ENCODE data around the gene ANKRD17.

Gene ANKRD17

DNA sequence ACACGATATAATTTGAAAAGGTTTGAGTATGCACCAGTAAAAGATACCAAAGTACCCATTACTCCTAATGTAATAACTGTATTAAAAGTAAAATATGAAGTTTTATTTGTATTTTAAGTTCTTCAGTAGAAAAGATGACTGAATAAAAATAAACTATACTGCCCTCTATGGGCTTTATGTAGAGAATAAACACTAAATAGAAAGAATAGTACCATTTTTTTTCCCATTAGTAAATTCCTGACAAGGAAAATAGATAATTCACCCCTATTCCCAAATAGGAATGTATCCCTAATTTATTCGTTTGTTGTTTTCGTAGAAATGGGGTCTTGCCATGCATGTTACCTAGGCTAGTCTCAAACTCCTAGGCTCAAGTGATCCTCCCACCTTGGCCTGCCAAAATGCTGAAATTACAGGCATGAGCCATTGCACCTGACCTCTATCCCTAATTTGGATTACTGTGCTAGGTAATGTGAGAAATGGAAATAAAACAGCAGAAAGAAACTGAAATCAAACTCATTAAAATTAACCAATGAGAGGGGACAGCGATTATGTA, 115.5 kb downstream of the ANKRD17 start:
- H3K9me3 ChIP-seq (ENCODE audit: control insufficient read depth, insufficient read depth, low read length): no peaks in the 10 kb centered on the region
- H3K4me3 ChIP-seq (ENCODE audit: low read depth, low read length): no peak overlapping the region
- no peaks in the 10 kb centered on the region for H3K27me3 ChIP-seq (ENCODE audit: control insufficient read depth, insufficient read depth, low read length)
- H3K4me1 ChIP-seq (ENCODE audit: control insufficient read depth, insufficient read depth, low read length): no peaks in the 10 kb centered on the region
- H3K36me3 ChIP-seq (ENCODE audit: control insufficient read depth, insufficient read depth, low read length): peaks cover 5% of the 10 kb centered on the region
- H3K9ac ChIP-seq (ENCODE audit: low read depth, low read length): no peak overlapping the region

DNA sequence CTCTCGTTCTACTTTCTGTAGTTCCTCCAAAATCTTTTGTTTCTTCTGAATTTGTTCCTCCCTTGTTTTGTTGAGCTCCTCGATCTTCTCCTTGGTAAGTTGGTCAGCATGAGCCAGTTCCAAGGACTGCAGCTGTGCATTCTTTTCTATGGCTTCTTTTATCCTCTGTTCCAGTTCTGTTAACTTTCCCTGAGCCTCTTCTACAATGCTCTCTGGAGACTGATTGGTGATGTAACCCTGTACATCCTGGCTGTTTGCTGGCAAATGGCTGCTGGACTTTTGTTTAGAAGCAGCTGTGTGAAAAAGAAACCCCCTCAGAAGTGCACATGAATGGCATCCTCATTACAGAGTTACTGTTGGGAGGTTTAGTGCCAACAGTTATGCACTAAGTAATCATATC, 118.6 kb downstream of the ANKRD17 start:
- no peak overlapping the region for H3K4me3 ChIP-seq (ENCODE audit: low read depth, low read length)

DNA sequence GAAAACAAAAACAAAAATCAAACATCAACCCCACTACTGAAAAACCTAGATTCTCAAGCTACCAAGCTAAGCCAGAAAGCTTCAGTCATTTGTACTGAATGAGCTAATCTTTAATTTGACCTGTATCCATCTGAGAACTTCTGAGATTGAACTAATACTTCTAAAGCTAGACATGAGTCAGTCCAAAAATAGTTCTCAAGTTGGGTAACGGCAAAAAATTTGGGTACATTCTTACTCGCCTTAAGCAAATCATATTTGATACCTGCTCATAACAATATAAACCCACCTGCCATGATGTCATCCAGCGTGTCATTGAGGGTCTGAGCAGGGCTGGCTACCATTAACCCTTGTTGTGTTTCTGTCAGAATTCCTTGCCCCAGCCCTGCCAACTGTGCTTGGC, 119.4 kb downstream of the ANKRD17 start:
- H3K4me1 ChIP-seq (ENCODE audit: control insufficient read depth, insufficient read depth, low read length): no peaks in the 10 kb centered on the region
- H3K27me3 ChIP-seq (ENCODE audit: control insufficient read depth, insufficient read depth, low read length): no peaks in the 10 kb centered on the region
- H3K36me3 ChIP-seq (ENCODE audit: control insufficient read depth, insufficient read depth, low read length): peaks cover 5% of the 10 kb centered on the region
- no peaks in the 10 kb centered on the region for H3K9me3 ChIP-seq (ENCODE audit: control insufficient read depth, insufficient read depth, low read length)
- H3K9ac ChIP-seq (ENCODE audit: low read depth, low read length): no peak overlapping the region
- no peak overlapping the region for H3K4me3 ChIP-seq (ENCODE audit: low read depth, low read length)

More for the DNA sequence above, 118.6 kb downstream of the ANKRD17 start:
- H3K9me3 ChIP-seq (ENCODE audit: control insufficient read depth, insufficient read depth, low read length): no peaks in the 10 kb centered on the region
- H3K27me3 ChIP-seq (ENCODE audit: control insufficient read depth, insufficient read depth, low read length): no peaks in the 10 kb centered on the region
- H3K9ac ChIP-seq (ENCODE audit: low read depth, low read length): no peak overlapping the region
- no peaks in the 10 kb centered on the region for H3K4me1 ChIP-seq (ENCODE audit: control insufficient read depth, insufficient read depth, low read length)
- peaks cover 5% of the 10 kb centered on the region for H3K36me3 ChIP-seq (ENCODE audit: control insufficient read depth, insufficient read depth, low read length)

DNA sequence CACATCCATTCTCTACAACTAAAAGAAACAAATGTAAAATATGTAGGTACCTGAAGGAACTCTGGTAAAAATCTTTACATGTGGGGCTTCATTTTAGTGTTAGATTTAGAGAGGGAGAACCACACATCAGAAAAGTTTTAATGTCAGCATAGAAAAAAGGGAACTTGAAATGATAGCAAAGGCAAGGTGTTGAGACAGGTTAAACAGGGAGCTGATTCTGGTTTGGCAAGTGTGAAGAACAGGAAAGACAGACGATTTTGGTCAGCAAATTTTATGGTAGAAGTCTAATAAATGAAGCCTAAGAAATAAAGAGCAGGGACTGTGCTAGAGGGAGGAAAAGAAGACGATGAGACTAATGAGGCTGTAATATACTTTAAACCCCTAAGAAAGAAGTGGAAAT, 121.5 kb downstream of the ANKRD17 start:
- Histone ChIP-seq H3K9ac (ENCODE audit: low read depth, low read length) (no peak overlapping the region), H3K27me3 (ENCODE audit: control insufficient read depth, insufficient read depth, low read length) (no peaks in the 10 kb centered on the region), H3K4me1 (ENCODE audit: control insufficient read depth, insufficient read depth, low read length) (no peaks in the 10 kb centered on the region), H3K9me3 (ENCODE audit: control insufficient read depth, insufficient read depth, low read length) (no peaks in the 10 kb centered on the region), H3K4me3 (ENCODE audit: low read depth, low read length) (no peak overlapping the region), H3K36me3 (ENCODE audit: control insufficient read depth, insufficient read depth, low read length) (peaks cover 5% of the 10 kb centered on the region)

DNA sequence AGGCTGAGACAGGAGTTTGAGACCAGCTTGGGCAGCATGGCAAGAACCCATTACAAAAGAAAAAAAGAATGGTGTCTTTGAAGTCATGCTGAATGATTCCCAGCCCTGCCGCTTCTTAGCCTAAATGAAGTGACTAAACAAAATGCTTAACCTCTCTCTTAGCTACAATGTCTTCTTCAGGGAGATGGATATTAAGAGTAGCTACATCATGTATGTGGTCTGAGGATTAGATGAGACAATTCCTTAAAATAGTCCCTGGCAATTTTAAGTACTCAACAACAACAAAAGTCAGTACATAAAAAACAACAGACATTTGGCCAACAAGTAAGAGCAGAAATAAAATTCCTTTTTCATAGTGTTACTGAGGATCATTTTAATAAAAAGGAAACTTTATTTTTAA, 124.8 kb downstream of the ANKRD17 start:
- no peak overlapping the region for H3K4me3 ChIP-seq (ENCODE audit: low read depth, low read length)
- no peaks in the 10 kb centered on the region for H3K27me3 ChIP-seq (ENCODE audit: control insufficient read depth, insufficient read depth, low read length)
- no peak overlapping the region for H3K9ac ChIP-seq (ENCODE audit: low read depth, low read length)
- no peaks in the 10 kb centered on the region for H3K4me1 ChIP-seq (ENCODE audit: control insufficient read depth, insufficient read depth, low read length)
- H3K36me3 ChIP-seq (ENCODE audit: control insufficient read depth, insufficient read depth, low read length): no peaks in the 10 kb centered on the region
- H3K9me3 ChIP-seq (ENCODE audit: control insufficient read depth, insufficient read depth, low read length): no peaks in the 10 kb centered on the region

DNA sequence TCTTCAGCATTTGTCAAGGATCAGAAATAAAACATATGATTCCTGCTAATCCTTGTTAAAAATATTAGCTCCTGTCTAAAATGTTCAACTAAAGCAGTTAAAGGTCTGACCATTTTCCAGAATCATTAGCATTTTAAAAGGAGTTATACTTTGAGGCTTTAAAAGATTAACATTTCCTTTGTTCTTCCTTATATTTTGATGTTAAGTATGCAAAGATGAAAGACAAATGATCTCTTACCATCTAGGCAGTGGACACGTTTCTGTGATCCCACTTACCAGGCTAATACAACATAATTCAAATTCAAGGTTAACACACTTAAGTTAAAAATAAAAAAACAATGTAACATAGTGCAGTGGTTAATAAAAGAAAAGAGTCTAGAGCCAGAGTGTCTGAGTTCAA, 127.3 kb downstream of the ANKRD17 start:
- no peaks in the 10 kb centered on the region for H3K9me3 ChIP-seq (ENCODE audit: control insufficient read depth, insufficient read depth, low read length)
- no peaks in the 10 kb centered on the region for H3K4me1 ChIP-seq (ENCODE audit: control insufficient read depth, insufficient read depth, low read length)
- no peak overlapping the region for H3K4me3 ChIP-seq (ENCODE audit: low read depth, low read length)
- no peaks in the 10 kb centered on the region for H3K36me3 ChIP-seq (ENCODE audit: control insufficient read depth, insufficient read depth, low read length)
- H3K9ac ChIP-seq (ENCODE audit: low read depth, low read length): no peak overlapping the region
- H3K27me3 ChIP-seq (ENCODE audit: control insufficient read depth, insufficient read depth, low read length): no peaks in the 10 kb centered on the region

DNA sequence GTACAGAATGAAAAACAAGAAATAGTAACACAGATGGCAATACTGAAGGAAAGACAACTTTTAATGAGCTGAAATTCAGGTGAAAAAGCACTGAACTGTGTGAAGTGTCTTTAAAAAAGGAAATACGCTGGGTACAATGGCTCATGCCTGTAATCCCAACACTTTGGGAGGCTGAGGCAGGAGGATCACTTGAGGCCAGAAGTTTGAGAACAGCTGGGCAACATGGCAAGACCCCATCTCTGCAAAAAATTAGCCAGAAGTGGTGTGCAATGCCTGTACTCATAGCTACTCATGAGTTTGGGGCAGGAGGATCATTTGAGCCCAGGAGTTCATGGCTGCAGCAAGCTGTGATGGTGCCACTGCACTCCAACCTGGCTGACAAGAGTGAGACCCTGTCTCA, 129.3 kb downstream of the ANKRD17 start:
- Histone ChIP-seq H3K4me1 (ENCODE audit: control insufficient read depth, insufficient read depth, low read length) (no peaks in the 10 kb centered on the region), H3K36me3 (ENCODE audit: control insufficient read depth, insufficient read depth, low read length) (peaks cover 3% of the 10 kb centered on the region), H3K27me3 (ENCODE audit: control insufficient read depth, insufficient read depth, low read length) (no peaks in the 10 kb centered on the region), H3K9me3 (ENCODE audit: control insufficient read depth, insufficient read depth, low read length) (no peaks in the 10 kb centered on the region), H3K4me3 (ENCODE audit: low read depth, low read length) (no peak overlapping the region), H3K9ac (ENCODE audit: low read depth, low read length) (no peak overlapping the region)

DNA sequence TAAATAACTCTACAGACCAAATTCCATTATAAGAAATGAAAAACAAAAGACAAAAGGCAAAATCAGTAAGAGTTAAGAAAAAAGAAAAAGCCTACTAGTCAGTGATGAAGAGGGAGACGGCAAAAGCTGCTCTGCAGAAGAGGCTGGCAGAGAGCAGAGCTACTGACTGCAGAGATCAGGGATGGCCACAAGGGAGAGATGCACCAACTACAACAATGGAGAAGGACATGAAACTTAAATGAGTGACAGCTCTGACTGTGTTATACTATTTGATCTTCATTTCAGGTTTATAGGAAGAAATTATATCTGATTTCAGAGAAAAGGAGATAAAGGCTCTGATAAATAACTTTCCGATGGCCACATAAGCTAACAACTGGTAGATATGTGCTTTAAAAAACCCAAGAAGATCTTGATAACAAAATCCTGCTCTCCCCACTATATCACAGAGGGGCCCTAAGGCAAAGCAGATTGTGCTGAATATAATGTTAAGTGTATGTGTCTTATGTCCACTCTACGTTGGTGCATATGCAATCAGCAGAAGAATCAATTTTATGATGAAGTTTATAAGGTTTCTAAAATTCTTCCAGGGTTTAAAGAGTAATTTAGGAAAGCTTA, 130.7 kb downstream of the ANKRD17 start:
- Histone ChIP-seq H3K9ac (ENCODE audit: low read depth, low read length) (no peak overlapping the region), H3K27me3 (ENCODE audit: control insufficient read depth, insufficient read depth, low read length) (no peaks in the 10 kb centered on the region), H3K4me3 (ENCODE audit: low read depth, low read length) (no peak overlapping the region), H3K4me1 (ENCODE audit: control insufficient read depth, insufficient read depth, low read length) (no peaks in the 10 kb centered on the region), H3K9me3 (ENCODE audit: control insufficient read depth, insufficient read depth, low read length) (no peaks in the 10 kb centered on the region), H3K36me3 (ENCODE audit: control insufficient read depth, insufficient read depth, low read length) (peaks cover 5% of the 10 kb centered on the region)

DNA sequence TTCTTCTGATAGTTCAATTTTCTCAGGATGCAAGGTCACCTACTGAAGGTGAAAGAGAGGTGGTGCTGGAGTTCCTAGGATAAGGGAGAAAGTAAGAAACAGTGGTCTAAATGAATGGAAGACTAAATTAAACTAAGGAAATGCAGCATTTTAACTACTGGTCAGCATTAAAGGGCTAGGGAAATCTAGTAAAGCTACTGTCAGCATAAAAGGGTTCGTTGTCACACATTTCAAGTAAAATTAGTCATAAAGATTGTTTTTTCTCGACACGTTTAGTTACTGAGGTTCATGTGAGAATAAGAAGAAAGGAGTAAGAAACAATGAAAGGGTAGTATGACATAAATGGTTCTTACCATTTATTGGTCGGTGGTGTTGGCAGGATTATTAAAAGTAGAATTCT, 149.1 kb downstream of the ANKRD17 start:
- Histone ChIP-seq H3K4me1 (ENCODE audit: control insufficient read depth, insufficient read depth, low read length) (peaks cover 8% of the 10 kb centered on the region), H3K27me3 (ENCODE audit: control insufficient read depth, insufficient read depth, low read length) (no peaks in the 10 kb centered on the region), H3K9me3 (ENCODE audit: control insufficient read depth, insufficient read depth, low read length) (no peaks in the 10 kb centered on the region), H3K36me3 (ENCODE audit: control insufficient read depth, insufficient read depth, low read length) (no peaks in the 10 kb centered on the region), H3K9ac (ENCODE audit: low read depth, low read length) (no peak overlapping the region), H3K4me3 (ENCODE audit: low read depth, low read length) (no peak overlapping the region)

DNA sequence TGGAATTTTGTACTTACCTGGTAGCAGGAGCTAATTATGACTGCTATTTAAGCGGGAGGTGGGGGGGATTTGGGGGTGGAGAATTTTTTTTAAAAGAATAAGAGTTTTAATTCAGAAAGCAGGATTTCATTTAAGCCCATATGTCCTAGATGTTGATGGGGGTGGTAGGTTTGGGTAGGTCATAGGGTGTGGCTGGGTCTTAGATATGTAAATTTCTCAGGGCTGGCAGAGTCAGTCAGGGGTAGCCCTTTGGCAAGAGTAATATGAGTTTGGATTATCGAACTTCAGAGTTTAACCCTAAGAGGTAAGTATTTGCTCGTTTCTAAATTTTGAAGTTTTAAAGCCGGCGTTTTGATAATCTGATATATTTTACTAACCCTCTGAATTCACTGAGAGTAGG, 153.9 kb downstream of the ANKRD17 start:
- peaks cover 4% of the 10 kb centered on the region for H3K36me3 ChIP-seq (ENCODE audit: control insufficient read depth, insufficient read depth, low read length)
- H3K9ac ChIP-seq (ENCODE audit: low read depth, low read length): no peak overlapping the region
- no peaks in the 10 kb centered on the region for H3K9me3 ChIP-seq (ENCODE audit: control insufficient read depth, insufficient read depth, low read length)
- no peaks in the 10 kb centered on the region for H3K27me3 ChIP-seq (ENCODE audit: control insufficient read depth, insufficient read depth, low read length)
- peaks cover 15% of the 10 kb centered on the region for H3K4me1 ChIP-seq (ENCODE audit: control insufficient read depth, insufficient read depth, low read length)
- no peak overlapping the region for H3K4me3 ChIP-seq (ENCODE audit: low read depth, low read length)

DNA sequence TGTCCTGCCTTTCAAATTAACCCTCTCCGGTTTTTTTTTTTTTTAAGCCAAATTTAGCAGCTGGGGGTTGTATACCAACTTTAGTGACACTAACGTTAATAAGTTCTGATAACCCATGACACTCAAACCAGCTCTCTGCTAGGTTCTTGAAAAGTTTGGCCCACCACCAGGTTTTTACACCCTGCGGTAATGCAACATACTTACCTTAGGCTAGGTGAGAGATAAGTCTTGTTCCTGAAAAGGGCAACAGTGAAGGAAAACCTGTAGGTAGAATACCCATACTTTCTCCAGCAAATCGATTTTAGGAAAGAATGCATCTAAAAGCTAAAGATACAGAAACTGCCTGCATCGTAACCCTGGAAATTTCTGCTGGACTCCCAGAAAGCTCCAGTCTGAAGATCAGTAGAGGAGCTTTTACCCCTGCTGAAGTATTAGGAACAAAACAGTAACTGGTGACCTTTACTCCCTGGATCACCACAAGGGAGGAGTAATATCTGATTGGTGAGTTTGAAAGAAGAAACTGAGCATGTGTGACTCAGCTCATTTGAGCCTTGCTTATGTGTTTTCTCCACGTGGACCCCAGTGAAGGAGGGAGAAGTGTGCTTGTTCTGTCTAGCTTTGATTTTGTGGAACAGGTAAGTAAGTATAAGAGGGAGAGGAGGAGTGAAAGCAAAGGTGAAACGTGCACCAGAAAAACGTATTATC, 154.6 kb downstream of the ANKRD17 start:
- Histone ChIP-seq H3K4me3 (ENCODE audit: low read depth, low read length) (no peak overlapping the region), H3K4me1 (ENCODE audit: control insufficient read depth, insufficient read depth, low read length) (peaks cover 15% of the 10 kb centered on the region), H3K9me3 (ENCODE audit: control insufficient read depth, insufficient read depth, low read length) (no peaks in the 10 kb centered on the region), H3K36me3 (ENCODE audit: control insufficient read depth, insufficient read depth, low read length) (peaks cover 5% of the 10 kb centered on the region), H3K9ac (ENCODE audit: low read depth, low read length) (no peak overlapping the region), H3K27me3 (ENCODE audit: control insufficient read depth, insufficient read depth, low read length) (no peaks in the 10 kb centered on the region)

DNA sequence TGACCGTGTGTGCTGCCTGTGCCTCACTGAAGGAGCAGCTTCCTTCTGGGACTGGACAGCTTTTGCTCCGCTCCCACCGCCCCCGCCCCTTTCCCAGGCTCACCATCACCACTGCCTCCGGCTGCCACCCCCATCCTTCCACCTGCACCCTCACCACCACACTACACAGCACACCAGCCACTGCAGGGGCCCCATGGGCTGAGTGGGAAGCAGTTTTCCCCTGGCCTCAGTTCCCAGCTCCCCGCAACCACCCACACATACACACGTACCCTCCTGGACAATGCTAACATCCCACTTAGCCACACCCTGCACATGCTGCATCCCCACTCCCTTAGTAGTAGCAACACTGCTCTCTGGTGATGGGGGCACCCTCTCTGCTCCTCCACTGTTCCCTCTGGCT, 159.5 kb downstream of the ANKRD17 start:
- Histone ChIP-seq H3K9me3 (ENCODE audit: control insufficient read depth, insufficient read depth, low read length) (no peaks in the 10 kb centered on the region), H3K27me3 (ENCODE audit: control insufficient read depth, insufficient read depth, low read length) (no peaks in the 10 kb centered on the region), H3K4me1 (ENCODE audit: control insufficient read depth, insufficient read depth, low read length) (peaks cover 4% of the 10 kb centered on the region), H3K4me3 (ENCODE audit: low read depth, low read length) (no peak overlapping the region), H3K36me3 (ENCODE audit: control insufficient read depth, insufficient read depth, low read length) (peaks cover 5% of the 10 kb centered on the region), H3K9ac (ENCODE audit: low read depth, low read length) (no peak overlapping the region)

Data from iPS-15b (cell line).